RWPE2 (cell line): ENCODE measurements around the gene ATP6V1B1.

Source experiments
- ATAC-seq: fragments of 200-7000 bp; cut with Tn5 transposase; 3 replicates; pipeline ENCODE4 v1.9.1; 2021; ENCODE audit warnings: low read depth
- DNase-seq: peaks from one replicate; pipeline ENCODE4 v3.0.0-alpha.2; 2020; ENCODE audit warnings: low spot score
- H3K27ac ChIP-seq: fragments of 450-650 bp; 2 replicates; pipeline ENCODE4 v1.5.1; 2017; ENCODE audit warnings: mild to moderate bottlenecking; ENCODE audit not compliant: poor library complexity, severe bottlenecking
- H3K27me3 ChIP-seq: fragments of 250-450 bp; sonication (Bioruptor Pico); 2 replicates; pipeline ENCODE4 v1.5.1; 2021; ENCODE audit warnings: mild to moderate bottlenecking, moderate library complexity; ENCODE audit not compliant: insufficient read depth, poor library complexity, severe bottlenecking
- H3K36me3 ChIP-seq: fragments of 250-450 bp; sonication (Bioruptor Pico); 2 replicates; pipeline ENCODE4 v1.5.1; 2020; ENCODE audit warnings: low read depth, mild to moderate bottlenecking, moderate library complexity
- H3K4me1 ChIP-seq: fragments of 250-450 bp; sonication (Bioruptor Pico); 2 replicates; pipeline ENCODE4 v1.5.1; 2021; ENCODE audit warnings: mild to moderate bottlenecking, moderate library complexity; ENCODE audit not compliant: insufficient read depth, poor library complexity, severe bottlenecking
- H3K4me3 ChIP-seq: fragments of 250-450 bp; sonication (Bioruptor Pico); 2 replicates; pipeline ENCODE4 v1.5.1; 2021; ENCODE audit warnings: mild to moderate bottlenecking, moderate library complexity; ENCODE audit not compliant: severe bottlenecking
- H3K9me3 ChIP-seq: fragments of 250-450 bp; sonication (Bioruptor Pico); 2 replicates; pipeline ENCODE4 v1.5.1; 2021; ENCODE audit warnings: mild to moderate bottlenecking, moderate library complexity; ENCODE audit not compliant: severe bottlenecking
- CTCF ChIP-seq: fragments of 450-650 bp; IDR thresholded peaks from one replicate; pipeline ENCODE4 v1.5.1; 2017; ENCODE audit warnings: mild to moderate bottlenecking, moderate library complexity; ENCODE audit not compliant: poor library complexity, severe bottlenecking

Gene ATP6V1B1

GRCh38 chr2:70898363-70899240, 37.1 kb upstream of the ATP6V1B1 start:
- no peaks in the 10 kb centered on the region for H3K36me3 ChIP-seq
- H3K27ac ChIP-seq: no peak overlapping the region
- H3K9me3 ChIP-seq: no peaks in the 10 kb centered on the region
- ATAC-seq (no peak), DNase-seq (no peak)
- H3K4me3 ChIP-seq: no peak overlapping the region
- TF ChIP-seq CTCF: no peak
- no peaks in the 10 kb centered on the region for H3K4me1 ChIP-seq
- H3K27me3 ChIP-seq: peaks cover 59% of the 10 kb centered on the region

GRCh38 chr2:70901227-70902066, 34.3 kb upstream of the ATP6V1B1 start:
- Histone ChIP-seq H3K27ac (no peak overlapping the region), H3K4me1 (no peaks in the 10 kb centered on the region), H3K4me3 (peak overlapping the region; percentile 46), H3K27me3 (peaks cover 66% of the 10 kb centered on the region), H3K9me3 (no peaks in the 10 kb centered on the region), H3K36me3 (no peaks in the 10 kb centered on the region)
- no peak for TF ChIP-seq CTCF
- ATAC-seq: 0 out of 3 replicates have a peak, but pooled peaks have one; percentile 6
- DNase-seq: no peak

- Histone ChIP-seq H3K27me3 (peaks cover 65% of the 10 kb centered on the region), H3K36me3 (no peaks in the 10 kb centered on the region), H3K4me1 (no peaks in the 10 kb centered on the region), H3K9me3 (no peaks in the 10 kb centered on the region), H3K4me3 (no peak overlapping the region), H3K27ac (no peak overlapping the region)
- ATAC-seq: no peak
- TF ChIP-seq CTCF: no peak
- no peak for DNase-seq
Measured at GRCh38 chr2:70902067-70902442, 33.6 kb upstream of the ATP6V1B1 start.

GRCh38 chr2:70902579-70902978, 33.1 kb upstream of the ATP6V1B1 start:
- no peak overlapping the region for H3K4me3 ChIP-seq
- no peak for DNase-seq
- no peaks in the 10 kb centered on the region for H3K4me1 ChIP-seq
- TF ChIP-seq CTCF: no peak
- H3K36me3 ChIP-seq: no peaks in the 10 kb centered on the region
- no peaks in the 10 kb centered on the region for H3K9me3 ChIP-seq
- H3K27me3 ChIP-seq: peaks cover 65% of the 10 kb centered on the region
- ATAC-seq: no peak
- H3K27ac ChIP-seq: no peak overlapping the region
